ENCODE data around the gene KIF3B.
"Not testable (repeated sequence)": the region's sequence is repeated elsewhere in the genome, so short reads cannot be mapped to it uniquely, and the experiment has no call there.

KIF3B gene

DNA sequence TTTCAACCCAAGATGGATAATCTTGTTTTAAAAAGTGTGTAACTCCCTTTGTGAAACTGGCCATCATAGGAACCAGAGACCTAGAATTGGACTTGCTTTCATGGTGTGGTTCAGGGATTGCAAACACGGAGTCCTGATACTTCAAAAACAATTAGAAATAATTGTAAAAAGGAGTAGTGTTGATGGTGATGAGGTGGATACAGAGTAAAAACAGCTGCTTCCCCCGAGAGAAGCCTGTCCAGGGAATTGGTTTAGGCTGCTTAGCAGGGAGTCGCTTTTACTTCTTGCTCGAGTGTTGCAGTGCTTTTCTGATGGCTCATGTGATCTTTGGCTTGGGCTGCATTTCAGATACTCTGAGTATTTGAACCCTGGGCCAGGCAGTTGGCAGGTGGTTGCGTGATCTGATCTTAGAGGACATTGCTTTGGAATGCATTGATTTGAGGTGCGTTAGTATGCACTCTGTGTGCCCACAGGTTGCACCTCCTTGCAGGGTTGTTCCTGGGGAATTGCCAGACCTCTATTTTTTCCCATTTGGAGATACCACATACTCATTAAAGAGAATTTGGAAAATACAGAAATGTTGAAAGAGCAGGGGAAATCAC is 19.5 kb downstream of the KIF3B start:
- no peak for DNase-seq

DNA sequence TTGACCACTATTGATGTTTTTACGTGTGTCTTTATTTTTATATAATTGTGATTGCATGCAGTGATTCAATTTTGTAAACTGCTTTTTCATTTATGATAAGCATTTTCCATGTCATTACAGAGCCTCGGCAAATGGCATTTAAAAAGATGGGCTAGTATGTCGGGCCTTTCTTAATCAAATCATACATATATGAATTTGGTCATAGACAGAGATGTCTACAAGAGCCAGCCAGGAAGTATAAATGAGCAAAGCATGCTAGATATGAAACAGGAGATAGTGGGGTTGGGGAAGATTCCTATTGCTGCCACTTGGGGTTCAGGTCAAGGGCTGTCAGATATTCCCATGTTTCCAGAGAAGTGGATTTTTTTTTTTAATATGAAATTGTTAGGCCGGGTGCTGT is 20.0 kb downstream of the KIF3B start:
- no peak for DNase-seq

DNA sequence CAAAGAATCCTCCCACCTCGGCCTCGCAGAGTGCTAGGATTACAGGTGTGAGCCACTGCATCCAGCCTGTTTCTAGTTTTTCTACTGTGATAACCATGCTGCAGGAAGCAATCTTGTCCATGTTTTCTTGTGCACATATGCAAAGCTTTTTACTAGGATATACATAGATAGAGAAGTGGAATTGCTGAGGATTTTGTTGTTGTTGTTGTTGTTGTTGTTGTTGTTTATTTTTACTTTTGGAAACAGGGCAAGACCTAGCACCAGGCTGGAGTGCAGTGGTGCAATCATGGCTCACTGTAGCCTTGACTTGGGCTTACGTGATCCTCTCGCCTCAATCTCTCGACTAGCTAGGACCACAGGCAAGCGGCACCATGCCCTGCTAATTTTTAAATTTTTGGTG is 23.2 kb downstream of the KIF3B start:
- no peak for DNase-seq

DNA sequence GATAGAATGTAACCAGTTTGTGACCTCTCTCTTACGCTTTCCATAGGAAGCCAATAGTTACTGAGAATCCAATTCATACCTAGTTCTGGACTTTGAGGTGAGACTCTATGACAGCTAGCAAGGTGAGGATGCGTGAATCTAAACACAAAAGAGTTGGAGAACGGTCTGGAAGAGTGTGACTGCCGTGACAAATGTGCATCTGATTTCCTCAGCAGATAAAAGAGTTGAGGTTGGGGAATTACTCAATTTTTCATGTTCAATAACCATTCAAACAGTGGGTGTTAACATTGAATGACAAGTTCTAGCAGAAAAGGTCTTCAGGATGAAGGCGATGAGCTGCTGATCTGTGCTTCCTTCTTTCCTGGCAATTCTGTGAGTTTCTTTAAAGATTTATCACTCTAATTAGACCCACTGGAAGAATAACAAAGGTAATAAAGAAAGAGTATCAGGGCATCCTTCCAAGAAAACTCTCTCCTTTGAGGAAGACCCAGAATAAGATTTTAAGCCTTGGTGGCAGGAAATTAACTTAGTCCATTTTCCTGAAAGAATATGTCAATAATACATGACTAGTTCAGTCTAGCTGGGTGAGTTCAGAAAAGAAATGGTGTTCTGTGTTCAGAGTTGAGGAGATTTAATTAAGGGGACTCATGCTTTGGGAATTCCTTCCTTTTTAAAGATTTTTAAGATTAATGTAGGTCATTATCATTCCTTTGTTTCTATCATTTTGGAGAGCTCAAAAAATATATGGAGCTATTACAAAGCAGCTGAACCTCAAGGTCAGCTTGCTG is 24.5 kb downstream of the KIF3B start:
- no peak for DNase-seq

DNA sequence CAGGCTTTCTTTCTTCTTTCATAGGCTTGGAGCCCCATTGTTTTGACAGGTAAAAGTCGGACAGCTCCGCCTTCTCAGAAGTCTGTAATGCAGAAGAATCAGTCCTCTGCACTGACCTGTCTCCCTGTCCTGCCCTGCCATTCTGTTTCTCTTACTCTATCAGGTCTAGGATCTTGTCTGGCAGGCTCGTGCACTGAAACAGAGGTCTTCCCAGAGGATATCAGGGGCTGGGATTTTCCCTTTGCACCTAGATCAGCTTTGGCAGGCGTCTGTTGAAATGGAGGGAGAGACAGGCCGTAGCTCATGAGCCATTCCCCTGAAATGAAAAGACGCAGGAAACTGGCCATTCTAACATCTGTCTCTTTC is 25.0 kb downstream of the KIF3B start:
- DNase-seq = no peak

DNA sequence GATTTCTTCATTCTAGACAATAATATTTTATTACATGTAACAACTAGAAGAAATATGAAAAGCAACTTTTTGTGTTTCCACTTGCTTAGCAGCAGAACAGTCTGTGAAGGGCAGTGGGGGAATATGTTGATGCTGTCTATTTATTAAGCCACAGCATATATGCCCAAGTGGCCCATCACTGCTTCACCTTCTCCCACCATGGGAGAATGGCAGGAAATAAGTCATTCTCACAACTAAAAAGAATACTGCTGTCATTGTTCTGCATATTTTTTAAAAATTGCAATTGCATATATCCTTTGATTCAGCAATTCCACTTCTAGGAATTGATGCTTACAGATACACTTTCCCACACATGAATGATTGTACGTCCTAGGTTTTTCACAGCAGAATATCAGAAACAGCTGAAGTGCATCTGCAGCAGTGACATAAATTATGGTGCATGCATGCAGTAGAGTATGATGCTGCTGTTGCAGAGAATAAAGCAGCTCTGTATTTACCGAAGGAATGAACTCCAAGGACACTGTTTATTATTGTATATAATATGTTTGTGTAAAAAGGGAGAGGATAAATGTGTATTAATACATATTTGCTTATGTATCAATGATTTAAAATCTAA is 26.8 kb downstream of the KIF3B start:
- DNase-seq = no peak

DNA sequence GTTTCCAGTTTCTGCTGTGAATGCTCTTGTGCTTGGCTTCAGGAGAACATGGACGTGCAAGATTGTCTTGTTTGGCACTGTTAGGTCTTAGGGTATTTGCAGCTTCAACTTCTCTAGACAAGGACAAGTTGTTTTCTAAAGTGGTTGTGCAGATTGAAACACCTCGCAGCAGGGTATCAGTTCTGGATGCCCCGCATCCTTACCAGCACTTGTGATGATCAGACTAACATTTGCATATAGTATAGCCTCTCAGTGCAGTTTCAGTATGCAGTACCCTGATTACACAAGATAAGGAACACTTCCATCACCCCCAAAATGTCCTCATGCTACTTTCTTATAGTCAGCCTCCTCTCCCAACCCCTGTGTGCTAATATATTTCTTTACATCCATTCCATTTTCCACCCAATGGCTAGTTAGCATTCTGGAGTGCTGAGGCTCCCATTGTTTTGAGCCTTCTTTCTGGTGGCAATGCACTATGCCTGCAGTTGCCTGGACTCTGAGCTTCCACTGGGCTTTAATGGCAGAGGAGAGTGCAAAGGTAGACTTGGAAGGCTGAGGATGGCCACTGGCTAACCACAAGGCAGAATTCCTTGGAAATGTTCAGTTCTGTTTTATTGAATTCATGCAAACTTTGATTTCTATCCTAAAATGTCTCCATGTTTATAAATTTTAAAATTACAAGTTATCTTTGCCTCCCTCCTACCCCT is 35.4 kb downstream of the KIF3B start:
- no peak for DNase-seq

DNA sequence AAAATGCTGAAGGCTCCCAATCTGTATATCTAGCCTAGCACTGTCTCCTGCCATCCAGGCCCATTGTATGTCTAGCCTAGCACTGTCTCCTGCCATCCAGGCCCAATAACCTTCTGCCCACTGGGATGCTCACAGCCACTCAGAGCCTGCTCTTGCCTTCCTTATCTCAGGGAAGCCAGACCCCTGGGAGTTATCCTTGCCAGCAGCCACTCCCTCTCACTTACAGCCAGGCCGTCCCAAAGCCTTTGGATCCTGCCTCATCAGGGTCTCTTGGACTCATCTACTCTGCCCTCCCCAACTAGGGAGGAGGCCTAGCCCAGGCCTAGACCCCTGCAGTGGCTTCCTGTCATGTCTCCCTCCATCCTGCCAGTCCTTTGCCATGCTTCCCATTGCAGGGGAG is 37.3 kb downstream of the KIF3B start:
- no peak for DNase-seq

DNA sequence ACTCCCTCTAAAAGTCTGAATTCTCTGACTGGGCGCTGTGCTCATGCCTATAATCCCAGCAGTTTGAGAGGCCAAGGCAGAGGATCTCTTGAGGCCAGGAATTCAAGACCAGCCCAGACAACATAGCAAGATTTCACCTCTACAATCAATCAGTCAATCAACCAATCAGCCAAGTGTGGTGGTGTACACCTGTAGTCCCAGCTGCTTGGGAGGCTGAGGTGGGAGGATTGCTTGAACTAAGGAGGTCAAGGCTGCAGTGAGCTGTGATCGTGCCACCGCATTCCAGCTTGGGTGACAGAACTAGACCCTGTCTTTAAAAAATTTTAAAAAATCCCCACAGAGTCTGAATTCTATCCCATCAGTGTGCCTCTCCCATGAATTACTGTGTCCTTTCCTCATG is 37.9 kb downstream of the KIF3B start:
- no peak for DNase-seq

DNA sequence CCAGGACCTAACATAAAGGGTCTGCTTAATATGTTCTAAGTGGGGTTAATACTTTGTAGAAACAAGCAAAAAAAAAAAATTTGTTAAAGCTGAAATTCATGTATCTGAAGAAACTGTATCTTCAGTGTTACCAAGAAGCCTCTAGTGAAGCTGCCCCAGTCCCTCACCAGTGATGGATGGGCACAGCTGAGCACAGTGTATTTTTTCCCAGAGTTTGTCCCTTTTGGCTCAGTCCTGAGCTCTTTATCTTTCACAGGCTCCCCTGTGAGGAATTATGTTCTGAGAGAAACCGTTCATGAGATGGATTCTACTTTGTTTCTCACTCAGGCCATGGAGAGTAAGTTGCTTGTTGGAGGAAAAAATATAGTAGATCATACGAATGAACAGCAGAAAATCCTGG is 38.4 kb downstream of the KIF3B start:
- no peak for DNase-seq

DNA sequence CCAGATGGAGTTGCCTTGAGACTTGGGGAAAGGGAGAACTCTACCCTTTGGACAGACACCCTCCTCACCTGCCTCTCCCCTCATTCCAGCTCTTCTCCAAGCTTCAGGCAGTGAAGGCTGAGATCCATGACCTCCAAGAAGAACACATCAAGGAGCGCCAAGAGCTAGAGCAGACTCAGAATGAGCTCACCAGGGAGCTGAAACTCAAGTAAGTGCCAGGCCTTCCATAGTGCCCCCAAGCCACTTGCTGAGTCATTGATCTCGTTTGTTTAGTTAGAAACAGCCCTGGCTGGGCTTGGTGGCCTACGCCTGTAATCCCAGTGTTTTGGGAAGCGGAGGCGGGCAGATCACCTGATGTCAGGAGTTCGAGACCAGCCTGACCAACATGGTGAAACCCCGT is 39.2 kb downstream of the KIF3B start:
- DNase-seq = no peak

DNA sequence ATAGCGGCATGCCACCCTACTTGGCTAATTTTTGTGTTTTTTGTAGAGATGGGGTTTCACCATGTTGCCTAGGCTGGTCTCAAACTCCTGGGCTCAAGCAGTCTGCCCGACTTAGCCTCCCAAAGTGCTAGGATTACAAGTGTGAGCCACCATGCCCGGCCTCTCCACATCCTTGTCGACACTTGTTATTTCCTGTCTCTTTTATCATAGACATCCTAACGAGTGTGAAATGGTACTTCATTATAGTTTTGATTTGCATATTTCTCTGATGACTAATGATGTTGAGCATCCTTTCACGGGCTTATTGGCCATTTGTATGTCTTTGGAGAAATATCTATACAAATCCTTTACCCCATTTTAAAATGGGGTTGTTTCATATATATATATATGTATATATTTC is 41.6 kb downstream of the KIF3B start:
- DNase-seq = no peak

DNA sequence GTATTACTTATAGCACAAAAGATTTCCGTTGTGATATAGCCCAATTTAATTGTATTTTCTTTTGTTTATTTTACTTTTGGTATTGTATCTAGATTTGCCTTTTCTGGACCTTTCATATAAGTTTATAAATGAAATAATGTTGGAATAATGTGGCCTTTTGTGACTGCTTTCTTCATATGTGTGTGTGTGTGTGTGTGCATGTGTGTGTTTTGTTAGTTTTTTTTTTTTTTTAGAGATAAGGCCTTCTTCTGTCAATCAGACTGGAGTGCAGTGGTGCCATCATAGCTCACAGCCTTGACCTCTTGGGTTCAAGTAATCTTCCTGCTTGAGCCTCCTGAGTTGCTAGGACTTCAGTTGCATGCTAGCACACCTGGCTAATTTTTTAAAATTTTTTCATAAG is 42.9 kb downstream of the KIF3B start:
- DNase-seq = no peak

DNA sequence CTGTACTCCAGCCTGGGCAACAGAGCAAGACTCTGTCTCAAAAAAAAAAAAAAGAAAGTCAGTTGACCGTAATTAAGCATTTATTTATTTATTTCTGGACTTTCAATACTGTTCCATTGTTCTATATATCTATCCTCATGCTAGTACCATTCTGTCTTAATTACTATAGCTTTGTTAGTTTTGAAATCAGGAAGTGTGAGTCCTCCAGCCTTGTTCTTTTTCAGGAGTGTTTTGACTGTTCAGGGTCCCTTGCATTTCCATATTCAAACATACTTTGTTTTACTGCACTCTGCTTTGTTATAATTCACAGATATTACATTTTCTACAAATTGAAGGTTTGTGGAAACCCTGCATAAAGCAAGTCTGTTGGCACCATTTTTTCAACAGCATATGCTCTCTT is 43.9 kb downstream of the KIF3B start:
- no peak for DNase-seq

DNA sequence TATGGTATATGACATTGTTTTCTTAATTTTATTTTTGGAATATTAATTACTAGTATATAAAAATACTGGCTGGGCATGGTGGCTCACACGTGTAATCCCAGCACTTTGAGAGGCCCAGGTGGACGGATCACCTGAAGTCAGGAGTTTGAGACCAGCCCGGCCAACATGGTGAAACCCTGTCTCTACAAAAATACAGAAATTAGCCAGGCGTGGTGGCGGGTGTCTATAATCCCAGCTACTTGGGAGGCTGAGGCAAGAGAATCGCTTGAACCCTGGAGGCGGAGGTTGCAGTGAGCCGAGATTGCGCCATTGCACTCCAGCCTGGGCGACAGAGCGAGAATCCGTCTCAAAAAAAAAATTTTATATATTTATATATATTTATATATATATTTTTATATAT is 44.8 kb downstream of the KIF3B start:
- DNase-seq = not testable (repeated sequence)

DNA sequence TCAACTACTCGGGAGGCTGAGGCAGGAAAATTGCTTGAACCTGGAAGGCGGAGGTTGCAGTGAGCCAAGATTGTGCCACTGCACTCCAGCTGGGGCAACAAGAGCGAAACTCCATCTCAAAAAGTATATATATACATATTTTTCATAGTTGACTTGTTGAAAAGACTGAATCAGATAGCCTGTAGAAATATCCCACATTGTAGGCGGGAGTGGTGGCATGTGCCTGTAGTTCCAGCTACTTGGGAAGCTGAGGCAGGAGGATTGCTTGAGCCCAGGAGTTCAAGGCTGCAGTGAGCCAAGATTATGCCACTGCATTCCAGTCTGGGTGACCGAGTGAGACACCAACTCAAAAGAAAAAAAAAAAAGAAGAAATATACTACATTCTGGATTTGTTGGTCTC is 46.3 kb downstream of the KIF3B start:
- not testable (repeated sequence) for DNase-seq

DNA sequence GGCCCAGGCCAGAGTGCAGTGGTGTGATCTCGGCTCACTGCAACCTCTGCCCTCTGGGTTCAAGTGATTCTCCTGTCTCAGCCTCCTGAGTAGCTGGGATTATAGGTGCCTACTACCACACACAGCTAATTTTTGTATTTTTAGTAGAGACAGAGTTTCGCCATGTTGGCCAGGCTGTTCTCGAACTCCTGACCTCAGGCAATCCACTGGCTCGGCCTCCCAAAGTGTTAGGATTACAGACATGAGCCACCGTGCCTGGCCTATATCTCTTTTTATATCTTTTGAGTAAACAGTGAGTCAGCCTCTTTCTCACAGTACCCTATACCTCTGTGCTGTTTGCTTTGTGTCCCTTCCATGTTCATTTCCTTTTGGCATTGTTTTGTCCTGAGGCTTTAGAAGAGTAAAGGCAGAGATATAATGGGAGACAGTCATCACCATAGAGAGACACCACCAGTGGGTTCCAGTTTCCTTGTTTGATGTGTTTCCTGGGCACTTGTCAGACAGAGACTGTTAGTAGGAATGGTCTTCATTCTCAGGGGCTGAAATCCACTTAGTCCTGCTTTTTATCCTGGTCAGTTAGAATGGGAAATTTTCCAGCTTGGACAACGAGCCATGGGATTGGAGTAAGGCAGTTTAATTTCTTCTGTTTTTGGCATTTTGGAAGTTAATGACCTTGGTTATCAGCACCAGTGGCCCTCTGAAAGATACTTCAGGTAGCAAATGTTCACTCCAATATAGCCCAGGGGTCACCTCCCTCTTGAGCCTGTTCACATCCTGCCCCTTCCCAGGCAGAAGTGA is 48.5 kb downstream of the KIF3B start:
- DNase-seq = no peak

DNA sequence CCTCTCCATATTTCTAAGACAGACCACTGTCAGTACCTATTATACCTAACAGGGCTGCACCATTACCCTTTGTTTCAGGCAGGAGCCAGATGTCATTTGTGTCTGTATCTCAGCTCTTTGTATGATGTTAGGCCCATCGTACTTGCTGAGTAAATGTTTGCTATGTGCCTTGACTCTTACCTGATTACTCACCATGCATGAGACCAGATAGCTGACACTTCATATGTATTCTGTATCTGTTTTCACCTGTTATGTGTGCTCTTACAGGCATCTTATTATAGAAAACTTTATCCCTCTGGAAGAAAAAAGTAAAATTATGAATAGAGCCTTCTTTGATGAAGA is 49.0 kb downstream of the KIF3B start:
- DNase-seq = no peak

DNA sequence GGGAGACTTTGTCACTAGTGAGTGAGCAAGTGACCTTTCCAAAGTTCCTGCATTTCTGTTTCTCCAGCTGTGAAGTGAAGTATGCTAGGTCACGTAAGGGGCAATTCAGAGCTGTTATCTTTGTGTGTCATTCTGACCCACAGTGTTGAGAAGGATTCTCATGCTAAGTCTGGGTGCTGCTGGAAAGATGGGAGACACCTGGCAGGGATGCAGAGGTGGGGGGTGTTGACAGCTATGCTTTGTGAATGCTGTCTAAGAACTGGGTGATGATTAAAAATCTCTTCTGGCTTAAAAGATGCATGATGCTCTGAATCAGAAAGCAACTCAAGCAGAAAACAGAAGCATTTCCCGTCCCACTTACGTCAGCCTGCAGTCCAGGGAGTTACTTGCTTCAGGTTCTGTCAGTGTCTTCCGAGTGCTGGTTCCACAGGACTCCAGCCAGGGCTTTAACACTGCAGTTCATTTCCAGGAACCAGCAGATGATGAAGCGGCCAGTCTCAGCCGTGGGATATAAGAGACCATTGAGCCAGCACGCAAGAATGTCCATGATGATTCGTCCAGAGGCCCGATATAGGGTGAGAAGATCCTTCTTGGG is 49.7 kb downstream of the KIF3B start:
- no peak for DNase-seq

DNA sequence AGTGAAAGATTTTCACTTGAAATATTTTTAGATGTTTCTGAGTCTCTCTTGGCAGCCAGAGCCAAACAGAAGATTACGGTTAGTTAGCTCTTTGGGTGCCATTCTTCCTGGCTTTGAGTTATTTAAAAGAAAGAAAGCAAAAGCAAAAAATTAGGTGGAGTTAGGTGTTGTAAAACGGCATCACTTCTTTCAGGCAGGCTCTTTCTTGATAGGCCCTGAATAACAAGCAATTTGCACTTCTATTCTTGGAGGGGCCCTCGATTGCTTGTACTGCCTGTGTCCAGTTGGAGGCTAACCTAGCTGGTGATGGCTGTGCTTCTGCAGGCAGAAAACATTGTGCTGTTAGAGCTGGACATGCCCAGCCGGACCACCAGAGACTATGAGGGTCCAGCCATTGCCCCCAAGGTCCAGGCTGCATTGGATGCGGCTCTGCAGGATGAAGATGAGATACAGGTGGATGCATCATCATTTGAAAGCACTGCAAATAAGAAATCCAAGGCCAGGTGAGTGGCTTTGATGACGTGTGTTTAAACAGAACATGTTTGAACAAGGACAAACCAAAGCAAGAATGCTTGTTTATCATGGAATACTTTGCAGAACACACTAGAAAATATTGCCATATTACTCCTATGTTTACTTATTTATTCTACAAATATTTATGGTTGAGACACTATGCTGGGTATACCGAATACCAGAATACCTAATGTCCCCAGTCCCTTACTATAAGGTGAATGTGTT is 52.5 kb downstream of the KIF3B start:
- DNase-seq = no peak

DNA sequence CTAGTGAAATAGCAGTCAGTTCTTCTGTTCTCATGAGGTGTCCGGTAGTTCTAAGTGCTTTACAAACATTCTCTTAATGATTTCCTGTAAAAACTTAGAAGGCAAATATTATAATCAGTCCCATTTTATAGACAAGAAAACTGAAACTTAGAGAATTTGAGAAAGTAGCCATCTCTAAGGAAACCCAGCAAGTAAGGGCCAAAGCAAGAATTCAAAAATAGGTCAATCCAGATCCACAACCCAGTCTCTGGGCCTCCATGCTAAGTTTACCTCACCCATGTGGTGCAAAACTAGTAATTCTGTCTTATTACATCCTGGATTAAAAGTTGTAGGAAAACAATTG is 53.1 kb downstream of the KIF3B start:
- no peak for DNase-seq

DNA sequence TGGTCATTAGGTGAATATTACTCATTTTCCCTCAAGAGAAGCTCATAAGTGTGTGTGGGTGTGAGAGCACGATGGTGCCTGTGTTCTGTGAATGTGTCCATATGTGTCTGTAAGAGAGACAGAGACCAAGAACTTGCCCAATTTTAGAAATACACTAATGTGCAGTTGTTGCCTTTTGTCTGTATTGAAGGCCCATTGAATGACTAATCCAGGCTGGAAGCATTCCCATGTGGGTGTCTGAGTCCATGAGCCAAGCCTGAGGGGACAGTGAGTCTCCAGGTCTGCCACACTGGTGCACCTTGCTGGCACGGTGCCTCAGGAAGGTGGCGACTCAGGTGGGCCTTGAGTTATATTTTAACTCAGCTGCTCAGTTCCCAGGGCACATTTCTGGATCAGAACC is 55.2 kb downstream of the KIF3B start:
- no peak for DNase-seq

Measured in activated CD4-positive, alpha-beta T cell treated with anti-CD3 and anti-CD28 coated beads, Interleukin-2, amount 50 U/mL, for 4 hours (primary cell).